GM12865 (cell line): ENCODE measurements around the gene TUSC7.

Experiments
- DNase-seq: peaks from one replicate; pipeline ENCODE4 v3.0.0; 2010; ENCODE audit warnings: low read depth
- H3K4me3 ChIP-seq: 2 replicates; pipeline ENCODE4 v1.5.1; 2011; ENCODE audit warnings: mild to moderate bottlenecking, low read depth, low read length, control low read depth
- CTCF ChIP-seq: IDR thresholded peaks from 2 replicates; pipeline ENCODE4 v1.5.1; 2011; ENCODE audit warnings: low read length, control low read depth, low read depth, inconsistent platforms; ENCODE audit not compliant: insufficient read depth; ENCODE audit errors: missing control alignments

TUSC7 gene

GRCh38 chr3:116709479-116709878 is at the start of gene TUSC7:
TSS of gene TUSC7 (plus strand) at chr3:116709779.
- H3K4me3 ChIP-seq: no peak within 1 kb of the TSS
- DNase-seq: no peak
- TF ChIP-seq CTCF: no peak

- DNase-seq: no peak
- no peak overlapping the region for H3K4me3 ChIP-seq
- no peak for TF ChIP-seq CTCF
Measured at GRCh38 chr3:116661196-116661595, 48.4 kb upstream of the TUSC7 start.

- TF ChIP-seq CTCF: no peak
- no peak overlapping the region for H3K4me3 ChIP-seq
- DNase-seq: no peak
Measured at GRCh38 chr3:116663161-116664110, 46.1 kb upstream of the TUSC7 start.

GRCh38 chr3:116667324-116667723 is 42.3 kb upstream of the TUSC7 start:
- no peak for TF ChIP-seq CTCF
- no peak overlapping the region for H3K4me3 ChIP-seq
- DNase-seq: no peak

GRCh38 chr3:116667791-116668190 is 41.8 kb upstream of the TUSC7 start:
- H3K4me3 ChIP-seq: no peak overlapping the region
- DNase-seq: no peak
- no peak for TF ChIP-seq CTCF

- DNase-seq: no peak
- no peak overlapping the region for H3K4me3 ChIP-seq
- no peak for TF ChIP-seq CTCF
Measured at GRCh38 chr3:116669576-116669975, 40.0 kb upstream of the TUSC7 start.
